HG02798 (cell line): ENCODE measurements around the gene FAAH.

Source experiments
- ATAC-seq: cut with Tn5 transposase; IDR thresholded peaks from one replicate; pipeline ENCODE4 v1.9.1; 2021; ENCODE audit warnings: mild to moderate bottlenecking; ENCODE audit not compliant: unreplicated experiment, poor library complexity

FAAH gene

GRCh38 chr1:46418976-46419375 is 24.9 kb downstream of the FAAH start:
- no peak for ATAC-seq

- ATAC-seq = no peak
Observed at GRCh38 chr1:46420533-46420915, 26.4 kb downstream of the FAAH start.

GRCh38 chr1:46421739-46422138 is 27.6 kb downstream of the FAAH start:
- ATAC-seq = no peak

GRCh38 chr1:46422261-46422871 is 28.2 kb downstream of the FAAH start:
- ATAC-seq = no peak

GRCh38 chr1:46423574-46424240 is 29.6 kb downstream of the FAAH start:
- no peak for ATAC-seq

- no peak for ATAC-seq
Observed at GRCh38 chr1:46424730-46425129, 30.6 kb downstream of the FAAH start.

- ATAC-seq = no peak
Observed at GRCh38 chr1:46425726-46426125, 31.6 kb downstream of the FAAH start.

GRCh38 chr1:46427541-46427940 is 33.4 kb downstream of the FAAH start:
- ATAC-seq = no peak

- ATAC-seq = no peak
Observed at GRCh38 chr1:46429436-46429835, 35.3 kb downstream of the FAAH start.

- ATAC-seq = no peak
Observed at GRCh38 chr1:46431695-46432094, 37.6 kb downstream of the FAAH start.

- ATAC-seq = no peak
Observed at GRCh38 chr1:46432781-46433327, 38.7 kb downstream of the FAAH start.

- no peak for ATAC-seq
Observed at GRCh38 chr1:46434358-46434757, 40.2 kb downstream of the FAAH start.

GRCh38 chr1:46436844-46437243 is 42.7 kb downstream of the FAAH start:
- ATAC-seq = no peak

GRCh38 chr1:46437723-46438122 is 43.6 kb downstream of the FAAH start:
- no peak for ATAC-seq

- ATAC-seq = no peak
Observed at GRCh38 chr1:46438346-46438745, 44.2 kb downstream of the FAAH start.

- ATAC-seq = no peak
Observed at GRCh38 chr1:46440478-46440877, 46.4 kb downstream of the FAAH start.

GRCh38 chr1:46442317-46443161 is 48.4 kb downstream of the FAAH start:
- peak; percentile 69 for ATAC-seq

GRCh38 chr1:46444466-46444865 is 50.3 kb downstream of the FAAH start:
- ATAC-seq = no peak

- ATAC-seq = no peak
Observed at GRCh38 chr1:46445773-46446256, 51.7 kb downstream of the FAAH start.

GRCh38 chr1:46446646-46447498 is 52.8 kb downstream of the FAAH start:
- ATAC-seq = no peak
